ENCODE data around the gene ARPC1B. TPM values are rescaled to one million over a fixed set of nuclear protein-coding genes. Genes with fewer than 3 reads are reported as not detected.
A peak's percentile ranks its signal among the peaks of the same experiment; 100 is the strongest.

The ARPC1B gene
- total RNA-seq, 1 donor from 2014 or later = 300 TPM

- intact Hi-C loops (cut with micrococcal nuclease) = no loop called here
- ChIA-PET CTCF (no interaction called here), POLR2A (interaction anchor here (1.1 to 4.0 kb wide), 2 partner anchors 15 to 18 kb away, joined by 8 to 18 read pairs; partner anchors contain the start of genes BUD31 and PDAP1)
- ATAC-seq (ENCODE audit: low read depth) = no peak
- no peak overlapping the region for H3K4me3 Mint-ChIP-seq
- no peak for DNase-seq
- H3K27ac Mint-ChIP-seq = no peak overlapping the region
- no peak for TF ChIP-seq CTCF (IDR thresholded peaks at IDR 0.05)
- H3K9me3 Mint-ChIP-seq = no peaks in the 10 kb centered on the region
- no peaks in the 10 kb centered on the region for H3K27me3 Mint-ChIP-seq
- H3K36me3 Mint-ChIP-seq (ENCODE audit: low read depth) = peaks cover 71% of the 10 kb centered on the region
- H3K4me1 Mint-ChIP-seq = peaks cover 31% of the 10 kb centered on the region
Observed at GRCh38 chr7:99389772-99390171, 15.2 kb downstream of the ARPC1B start.

GRCh38 chr7:99390941-99391602 lies 16.5 kb downstream of the ARPC1B start:
- Mint-ChIP-seq H3K4me3 (no peak overlapping the region), H3K4me1 (peaks cover 29% of the 10 kb centered on the region), H3K27me3 (no peaks in the 10 kb centered on the region), H3K36me3 (ENCODE audit: low read depth) (peaks cover 80% of the 10 kb centered on the region), H3K9me3 (no peaks in the 10 kb centered on the region), H3K27ac (no peak overlapping the region)
- intact Hi-C loops (cut with micrococcal nuclease) = no loop called here
- DNase-seq (no peak), ATAC-seq (ENCODE audit: low read depth) (no peak)
- TF ChIP-seq CTCF (IDR thresholded peaks at IDR 0.05) = no peak
- CTCF ChIA-PET = no interaction called here
- POLR2A ChIA-PET = interaction anchor here (0.7 to 4.0 kb wide), 4 partner anchors 10 to 107 kb away, joined by 3 to 62 read pairs (median 22); partner anchors contain the start of genes ARPC1B, BUD31 and PDAP1

- Mint-ChIP-seq H3K36me3 (ENCODE audit: low read depth) (peaks cover 79% of the 10 kb centered on the region), H3K27me3 (no peaks in the 10 kb centered on the region), H3K9me3 (no peaks in the 10 kb centered on the region), H3K27ac (peak overlapping the region; percentile 31), H3K4me1 (peaks cover 26% of the 10 kb centered on the region), H3K4me3 (peak overlapping the region; percentile 29)
- CTCF ChIA-PET = no interaction called here
- intact Hi-C loops (cut with micrococcal nuclease) = no loop called here
- DNase-seq (no peak), ATAC-seq (ENCODE audit: low read depth) (no peak)
- POLR2A ChIA-PET = interaction anchor here (0.8 to 4.0 kb wide), 8 partner anchors 8 to 66 kb away, joined by 3 to 62 read pairs (median 7); partner anchors contain the start of genes ARPC1A, ARPC1B, BUD31 and PDAP1
- TF ChIP-seq CTCF (IDR thresholded peaks at IDR 0.05) = no peak
Observed at GRCh38 chr7:99392046-99392445, 17.5 kb downstream of the ARPC1B start.

GRCh38 chr7:99392659-99393354 lies 18.3 kb downstream of the ARPC1B start:
- no peaks in the 10 kb centered on the region for H3K9me3 Mint-ChIP-seq
- H3K4me3 Mint-ChIP-seq = peak overlapping the region; percentile 84
- ChIA-PET CTCF (interaction anchor here (0.8 to 1.4 kb wide), 3 partner anchors 15 to 28 kb away, joined by 4 to 5 read pairs (median 4); partner anchors contain the start of genes BUD31 and PDAP1), POLR2A (interaction anchor here (0.5 to 4.0 kb wide), 12 partner anchors 9 to 165 kb away, joined by 3 to 62 read pairs (median 5); partner anchors contain the start of genes ARPC1A, ARPC1B, BUD31 and PDAP1)
- peaks cover 79% of the 10 kb centered on the region for H3K36me3 Mint-ChIP-seq (ENCODE audit: low read depth)
- peak; percentile 92 for ATAC-seq (ENCODE audit: low read depth)
- intact Hi-C loops (cut with micrococcal nuclease) = loop anchor here (1.0 kb wide), 3 partner anchors 12 to 19 kb away; partner anchors contain the start of genes ARPC1B, BUD31 and PDAP1
- no peak for TF ChIP-seq CTCF (IDR thresholded peaks at IDR 0.05)
- H3K27ac Mint-ChIP-seq = peak overlapping the region; percentile 78
- peak; percentile 79 for DNase-seq
- peaks cover 28% of the 10 kb centered on the region for H3K4me1 Mint-ChIP-seq
- no peaks in the 10 kb centered on the region for H3K27me3 Mint-ChIP-seq
